Breast epithelium (tissue), 3 donors: Measurements from ENCODE around the gene ACOT9.

Source experiments
- POLR2AphosphoS5 ChIP-seq, 3 donors: sonication (generic); formaldehyde crosslinking; IDR thresholded peaks; one replicate each; pipeline ENCODE4 v1.6.1; 2017; ENCODE audit warnings: antibody characterized with exemption in 3 of 3
- TF ChIP-seq, protein P1 (sequence below), 3 donors: fragments of 450-650 bp; IDR thresholded peaks; one replicate each; pipeline ENCODE4 v1.5.1; 2016 to 2017; ENCODE audit warnings: antibody characterized with exemption in 3 of 3, mild to moderate bottlenecking in 3 of 3, moderate library complexity in 3 of 3

DNA sequence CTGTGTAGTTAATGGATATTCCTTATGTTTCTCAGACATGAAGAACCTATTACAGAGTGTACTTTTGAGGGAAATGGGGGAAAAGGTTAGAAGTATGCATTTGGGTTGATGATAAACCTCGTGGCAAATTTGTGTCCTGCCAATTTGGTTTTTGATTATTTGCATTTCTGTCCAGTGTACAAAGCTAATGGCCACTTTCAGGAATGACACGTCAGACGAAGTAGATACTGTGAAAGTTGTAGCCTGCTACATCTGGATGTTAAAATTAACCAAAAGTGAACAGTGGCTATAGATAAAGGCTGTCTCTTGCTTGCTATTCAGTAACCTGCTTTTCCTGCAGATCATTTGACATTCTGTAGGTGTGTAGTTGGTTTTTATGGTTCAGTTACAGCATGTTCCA is 74.7 kb downstream of the ACOT9 start:
- TF ChIP-seq, protein P1, sequence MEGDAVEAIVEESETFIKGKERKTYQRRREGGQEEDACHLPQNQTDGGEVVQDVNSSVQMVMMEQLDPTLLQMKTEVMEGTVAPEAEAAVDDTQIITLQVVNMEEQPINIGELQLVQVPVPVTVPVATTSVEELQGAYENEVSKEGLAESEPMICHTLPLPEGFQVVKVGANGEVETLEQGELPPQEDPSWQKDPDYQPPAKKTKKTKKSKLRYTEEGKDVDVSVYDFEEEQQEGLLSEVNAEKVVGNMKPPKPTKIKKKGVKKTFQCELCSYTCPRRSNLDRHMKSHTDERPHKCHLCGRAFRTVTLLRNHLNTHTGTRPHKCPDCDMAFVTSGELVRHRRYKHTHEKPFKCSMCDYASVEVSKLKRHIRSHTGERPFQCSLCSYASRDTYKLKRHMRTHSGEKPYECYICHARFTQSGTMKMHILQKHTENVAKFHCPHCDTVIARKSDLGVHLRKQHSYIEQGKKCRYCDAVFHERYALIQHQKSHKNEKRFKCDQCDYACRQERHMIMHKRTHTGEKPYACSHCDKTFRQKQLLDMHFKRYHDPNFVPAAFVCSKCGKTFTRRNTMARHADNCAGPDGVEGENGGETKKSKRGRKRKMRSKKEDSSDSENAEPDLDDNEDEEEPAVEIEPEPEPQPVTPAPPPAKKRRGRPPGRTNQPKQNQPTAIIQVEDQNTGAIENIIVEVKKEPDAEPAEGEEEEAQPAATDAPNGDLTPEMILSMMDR (IDR thresholded peaks at IDR 0.05): no peak
- no peak for TF ChIP-seq POLR2AphosphoS5 (IDR thresholded peaks at IDR 0.05)
